ENCODE data around the gene USP31. TPM values are rescaled to one million over a fixed set of nuclear protein-coding genes. Genes with fewer than 3 reads are reported as not detected.

Gene USP31
- total and polyA plus RNA-seq, 2 of the 13 experiments (the other 11 are each of a cell fraction or from before 2014, with no cell fraction given): 22.5 to 23.3 TPM

DNA sequence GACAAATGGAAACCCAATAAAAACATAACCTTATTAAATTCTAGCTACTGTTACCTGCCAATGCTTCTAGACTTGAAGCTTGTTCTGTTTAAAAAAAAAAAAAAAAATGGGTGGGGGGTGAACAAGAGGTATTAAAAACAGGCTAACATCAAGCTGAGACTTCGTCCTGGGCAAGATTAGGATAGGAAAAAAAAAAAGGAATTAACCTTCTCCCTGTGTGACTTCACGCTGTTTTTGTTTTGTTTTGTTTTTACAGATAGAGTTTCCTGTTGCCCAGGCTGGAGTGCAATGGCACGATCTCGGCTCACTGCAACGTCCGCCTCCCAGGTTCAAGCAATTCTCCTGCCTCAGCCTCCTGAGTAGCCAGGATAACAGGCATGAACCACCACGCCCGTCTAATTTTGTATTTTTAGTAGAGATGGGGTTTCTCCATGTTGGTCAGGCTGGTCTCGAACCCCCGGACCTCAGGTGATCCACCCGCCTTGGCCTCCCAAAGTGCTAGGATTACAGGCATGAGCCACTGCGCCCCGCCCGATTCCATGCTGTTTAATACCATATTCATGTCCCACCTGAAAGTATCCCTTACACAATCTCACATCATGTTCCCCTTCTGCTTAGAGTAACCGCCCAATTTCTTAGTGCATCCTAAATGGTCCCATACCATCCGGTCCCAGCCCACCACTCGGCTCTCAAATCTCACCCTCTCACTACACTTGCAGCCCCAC is 2.2 kb downstream of the USP31 start (continued):
- TF ChIP-seq JUN (CRISPR knock-in tag; IDR thresholded peaks at IDR 0.05) (no peak), ZNF768 (CRISPR knock-in tag; IDR thresholded peaks at IDR 0.05) (0 out of 2 replicates have a peak, but pooled peaks have one; percentile 30), ZBTB7B (CRISPR knock-in tag; IDR thresholded peaks at IDR 0.05) (no peak), RCOR2 (CRISPR knock-in tag; IDR thresholded peaks at IDR 0.05) (no peak), SNAPC2 (CRISPR knock-in tag; IDR thresholded peaks at IDR 0.05) (no peak), ZNF432 (CRISPR knock-in tag; IDR thresholded peaks at IDR 0.05; ENCODE audit: borderline replicate concordance) (no peak), ZNF737 (CRISPR knock-in tag; IDR thresholded peaks at IDR 0.05; ENCODE audit: borderline replicate concordance) (no peak), HOXA5 (CRISPR knock-in tag; IDR thresholded peaks at IDR 0.05) (no peak), ZNF121 (CRISPR knock-in tag; IDR thresholded peaks at IDR 0.05) (no peak), ZNF383 (CRISPR knock-in tag; IDR thresholded peaks at IDR 0.05; ENCODE audit: borderline replicate concordance) (no peak)
- TF ChIP-seq, protein P1, sequence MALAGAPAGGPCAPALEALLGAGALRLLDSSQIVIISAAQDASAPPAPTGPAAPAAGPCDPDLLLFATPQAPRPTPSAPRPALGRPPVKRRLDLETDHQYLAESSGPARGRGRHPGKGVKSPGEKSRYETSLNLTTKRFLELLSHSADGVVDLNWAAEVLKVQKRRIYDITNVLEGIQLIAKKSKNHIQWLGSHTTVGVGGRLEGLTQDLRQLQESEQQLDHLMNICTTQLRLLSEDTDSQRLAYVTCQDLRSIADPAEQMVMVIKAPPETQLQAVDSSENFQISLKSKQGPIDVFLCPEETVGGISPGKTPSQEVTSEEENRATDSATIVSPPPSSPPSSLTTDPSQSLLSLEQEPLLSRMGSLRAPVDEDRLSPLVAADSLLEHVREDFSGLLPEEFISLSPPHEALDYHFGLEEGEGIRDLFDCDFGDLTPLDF (CRISPR knock-in tag; IDR thresholded peaks at IDR 0.05): no peak
- TF ChIP-seq, protein P2, sequence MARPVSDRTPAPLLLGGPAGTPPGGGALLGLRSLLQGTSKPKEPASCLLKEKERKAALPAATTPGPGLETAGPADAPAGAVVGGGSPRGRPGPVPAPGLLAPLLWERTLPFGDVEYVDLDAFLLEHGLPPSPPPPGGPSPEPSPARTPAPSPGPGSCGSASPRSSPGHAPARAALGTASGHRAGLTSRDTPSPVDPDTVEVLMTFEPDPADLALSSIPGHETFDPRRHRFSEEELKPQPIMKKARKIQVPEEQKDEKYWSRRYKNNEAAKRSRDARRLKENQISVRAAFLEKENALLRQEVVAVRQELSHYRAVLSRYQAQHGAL (CRISPR knock-in tag; IDR thresholded peaks at IDR 0.05; ENCODE audit: not compliant biosample characterization): no peak
- TF ChIP-seq, protein P3, sequence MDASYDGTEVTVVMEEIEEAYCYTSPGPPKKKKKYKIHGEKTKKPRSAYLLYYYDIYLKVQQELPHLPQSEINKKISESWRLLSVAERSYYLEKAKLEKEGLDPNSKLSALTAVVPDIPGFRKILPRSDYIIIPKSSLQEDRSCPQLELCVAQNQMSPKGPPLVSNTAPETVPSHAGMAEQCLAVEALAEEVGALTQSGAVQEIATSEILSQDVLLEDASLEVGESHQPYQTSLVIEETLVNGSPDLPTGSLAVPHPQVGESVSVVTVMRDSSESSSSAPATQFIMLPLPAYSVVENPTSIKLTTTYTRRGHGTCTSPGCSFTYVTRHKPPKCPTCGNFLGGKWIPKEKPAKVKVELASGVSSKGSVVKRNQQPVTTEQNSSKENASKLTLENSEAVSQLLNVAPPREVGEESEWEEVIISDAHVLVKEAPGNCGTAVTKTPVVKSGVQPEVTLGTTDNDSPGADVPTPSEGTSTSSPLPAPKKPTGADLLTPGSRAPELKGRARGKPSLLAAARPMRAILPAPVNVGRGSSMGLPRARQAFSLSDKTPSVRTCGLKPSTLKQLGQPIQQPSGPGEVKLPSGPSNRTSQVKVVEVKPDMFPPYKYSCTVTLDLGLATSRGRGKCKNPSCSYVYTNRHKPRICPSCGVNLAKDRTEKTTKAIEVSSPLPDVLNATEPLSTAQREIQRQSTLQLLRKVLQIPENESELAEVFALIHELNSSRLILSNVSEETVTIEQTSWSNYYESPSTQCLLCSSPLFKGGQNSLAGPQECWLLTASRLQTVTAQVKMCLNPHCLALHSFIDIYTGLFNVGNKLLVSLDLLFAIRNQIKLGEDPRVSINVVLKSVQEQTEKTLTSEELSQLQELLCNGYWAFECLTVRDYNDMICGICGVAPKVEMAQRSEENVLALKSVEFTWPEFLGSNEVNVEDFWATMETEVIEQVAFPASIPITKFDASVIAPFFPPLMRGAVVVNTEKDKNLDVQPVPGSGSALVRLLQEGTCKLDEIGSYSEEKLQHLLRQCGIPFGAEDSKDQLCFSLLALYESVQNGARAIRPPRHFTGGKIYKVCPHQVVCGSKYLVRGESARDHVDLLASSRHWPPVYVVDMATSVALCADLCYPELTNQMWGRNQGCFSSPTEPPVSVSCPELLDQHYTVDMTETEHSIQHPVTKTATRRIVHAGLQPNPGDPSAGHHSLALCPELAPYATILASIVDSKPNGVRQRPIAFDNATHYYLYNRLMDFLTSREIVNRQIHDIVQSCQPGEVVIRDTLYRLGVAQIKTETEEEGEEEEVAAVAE (CRISPR knock-in tag; IDR thresholded peaks at IDR 0.05; ENCODE audit: borderline replicate concordance): no peak
- TF ChIP-seq, protein P4, sequence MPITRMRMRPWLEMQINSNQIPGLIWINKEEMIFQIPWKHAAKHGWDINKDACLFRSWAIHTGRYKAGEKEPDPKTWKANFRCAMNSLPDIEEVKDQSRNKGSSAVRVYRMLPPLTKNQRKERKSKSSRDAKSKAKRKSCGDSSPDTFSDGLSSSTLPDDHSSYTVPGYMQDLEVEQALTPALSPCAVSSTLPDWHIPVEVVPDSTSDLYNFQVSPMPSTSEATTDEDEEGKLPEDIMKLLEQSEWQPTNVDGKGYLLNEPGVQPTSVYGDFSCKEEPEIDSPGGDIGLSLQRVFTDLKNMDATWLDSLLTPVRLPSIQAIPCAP (CRISPR knock-in tag; IDR thresholded peaks at IDR 0.05; ENCODE audit: low read depth): no peak
- TF ChIP-seq, protein P5, sequence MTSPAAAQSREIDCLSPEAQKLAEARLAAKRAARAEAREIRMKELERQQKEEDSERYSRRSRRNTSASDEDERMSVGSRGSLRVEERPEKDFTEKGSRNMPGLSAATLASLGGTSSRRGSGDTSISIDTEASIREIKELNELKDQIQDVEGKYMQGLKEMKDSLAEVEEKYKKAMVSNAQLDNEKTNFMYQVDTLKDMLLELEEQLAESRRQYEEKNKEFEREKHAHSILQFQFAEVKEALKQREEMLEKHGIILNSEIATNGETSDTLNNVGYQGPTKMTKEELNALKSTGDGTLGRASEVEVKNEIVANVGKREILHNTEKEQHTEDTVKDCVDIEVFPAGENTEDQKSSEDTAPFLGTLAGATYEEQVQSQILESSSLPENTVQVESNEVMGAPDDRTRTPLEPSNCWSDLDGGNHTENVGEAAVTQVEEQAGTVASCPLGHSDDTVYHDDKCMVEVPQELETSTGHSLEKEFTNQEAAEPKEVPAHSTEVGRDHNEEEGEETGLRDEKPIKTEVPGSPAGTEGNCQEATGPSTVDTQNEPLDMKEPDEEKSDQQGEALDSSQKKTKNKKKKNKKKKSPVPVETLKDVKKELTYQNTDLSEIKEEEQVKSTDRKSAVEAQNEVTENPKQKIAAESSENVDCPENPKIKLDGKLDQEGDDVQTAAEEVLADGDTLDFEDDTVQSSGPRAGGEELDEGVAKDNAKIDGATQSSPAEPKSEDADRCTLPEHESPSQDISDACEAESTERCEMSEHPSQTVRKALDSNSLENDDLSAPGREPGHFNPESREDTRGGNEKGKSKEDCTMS (CRISPR knock-in tag; conservative IDR thresholded peaks at IDR 0.05): no peak
- TF ChIP-seq, protein P6, sequence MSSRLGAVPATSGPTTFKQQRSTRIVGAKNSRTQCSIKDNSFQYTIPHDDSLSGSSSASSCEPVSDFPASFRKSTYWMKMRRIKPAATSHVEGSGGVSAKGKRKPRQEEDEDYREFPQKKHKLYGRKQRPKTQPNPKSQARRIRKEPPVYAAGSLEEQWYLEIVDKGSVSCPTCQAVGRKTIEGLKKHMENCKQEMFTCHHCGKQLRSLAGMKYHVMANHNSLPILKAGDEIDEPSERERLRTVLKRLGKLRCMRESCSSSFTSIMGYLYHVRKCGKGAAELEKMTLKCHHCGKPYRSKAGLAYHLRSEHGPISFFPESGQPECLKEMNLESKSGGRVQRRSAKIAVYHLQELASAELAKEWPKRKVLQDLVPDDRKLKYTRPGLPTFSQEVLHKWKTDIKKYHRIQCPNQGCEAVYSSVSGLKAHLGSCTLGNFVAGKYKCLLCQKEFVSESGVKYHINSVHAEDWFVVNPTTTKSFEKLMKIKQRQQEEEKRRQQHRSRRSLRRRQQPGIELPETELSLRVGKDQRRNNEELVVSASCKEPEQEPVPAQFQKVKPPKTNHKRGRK (CRISPR knock-in tag; IDR thresholded peaks at IDR 0.05): no peak

All from HepG2 (cell line).